Motor neuron (in vitro differentiated cells): ENCODE results near the gene ERG28. TPM values are rescaled to one million over a fixed set of nuclear protein-coding genes. Genes with fewer than 3 reads are reported as not detected.
"Not testable (repeated sequence)": the region's sequence is repeated elsewhere in the genome, so short reads cannot be mapped to it uniquely, and the experiment has no call there.

ENCODE experiments used
- ATAC-seq, 8 experiments: fragments of 200-7000 bp; cut with Tn5 transposase; replicated peaks in 6 of 8; 2 replicates each; pipeline ENCODE4 v1.8.0; 2021; ENCODE audit warnings: mild to moderate bottlenecking in 8 of 8, moderate library complexity in 8 of 8
- H3K27ac ChIP-seq, 2 donors: fragments of 250-450 bp; sonication (Bioruptor Pico); 2 replicates each; pipeline ENCODE4 v1.9.0; 2021; ENCODE audit warnings: antibody characterized with exemption in 2 of 2, mild to moderate bottlenecking in 2 of 2, moderate library complexity in 1 of 2
- H3K4me1 ChIP-seq, 2 donors: fragments of 250-450 bp; sonication (Bioruptor Pico); replicated peaks in 1 of 2; 2 replicates each; pipeline ENCODE4 v1.6.1; 2021; ENCODE audit warnings: antibody characterized with exemption in 2 of 2, mild to moderate bottlenecking in 2 of 2, moderate library complexity in 1 of 2
- H3K4me3 ChIP-seq, 5 donors: fragments of 250-450 bp; sonication (Bioruptor Pico); 2 replicates each; pipeline ENCODE4 v1.9.0; 2021; ENCODE audit warnings: antibody characterized with exemption in 5 of 5, mild to moderate bottlenecking in 5 of 5, moderate library complexity in 4 of 5
- WGBS, 10 experiments: fragments of 450-650 bp; shearing (Covaris generic); methylation state at CpG; one replicate each; pipeline ENCODE4 v1.0.0; 2022; 5-methylcytosine and 5-hydroxymethylcytosine counted together
- in situ Hi-C, 9 experiments: fragments of 400-800 bp; cut with MboI; loops; one replicate each; pipeline ENCODE4 v1.15.0; 2021; ENCODE audit warnings: low sequenced_read_pairs in 9 of 9, low pct_unique_long_range_greater_than_20kb in 2 of 9; ENCODE audit not compliant: unreplicated experiment in 9 of 9
- total RNA-seq, 8 experiments: library from RNA; unstranded; fragments of 300-600 nt; gene quantifications; 2 replicates each; pipeline versions ENCODE4 v1.2.3 to v1.2.4, GENCODE V29; 2022

Gene ERG28, protein sequence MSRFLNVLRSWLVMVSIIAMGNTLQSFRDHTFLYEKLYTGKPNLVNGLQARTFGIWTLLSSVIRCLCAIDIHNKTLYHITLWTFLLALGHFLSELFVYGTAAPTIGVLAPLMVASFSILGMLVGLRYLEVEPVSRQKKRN
- total RNA-seq = 10 to 100 TPM; 13.9 to 31.0 (median 20.1) TPM

- 0 to 2% (median 0%) methylated on average over 1 to 16 of the region's 60 CpGs; no CpG with 5 or more reads in 3 of the 10 experiments for WGBS, 10 experiments
- peak; percentile 92 to 96 (median 96) for ATAC-seq
- Histone ChIP-seq H3K27ac (peak within 1 kb of the TSS; percentile 76 to 86), H3K4me1 (peaks cover 7 to 18% of the 10 kb centered on the region in 2 donors), H3K4me3 (peak within 1 kb of the TSS; percentile 59 to 93 (median 61))
- in situ Hi-C loops = no loop called here
These were observed at the start of gene ERG28, which contains the start of gene TTLL5 for GRCh38 chr14:75660630-75661498. Gene ERG28 (minus strand): TSS chr14:75660876. CDS start chr14:75657502, 3,374 bp downstream. Gene TTLL5 (plus strand): TSS chr14:75661246. CDS start chr14:75663150, 1,904 bp downstream.

DNA sequence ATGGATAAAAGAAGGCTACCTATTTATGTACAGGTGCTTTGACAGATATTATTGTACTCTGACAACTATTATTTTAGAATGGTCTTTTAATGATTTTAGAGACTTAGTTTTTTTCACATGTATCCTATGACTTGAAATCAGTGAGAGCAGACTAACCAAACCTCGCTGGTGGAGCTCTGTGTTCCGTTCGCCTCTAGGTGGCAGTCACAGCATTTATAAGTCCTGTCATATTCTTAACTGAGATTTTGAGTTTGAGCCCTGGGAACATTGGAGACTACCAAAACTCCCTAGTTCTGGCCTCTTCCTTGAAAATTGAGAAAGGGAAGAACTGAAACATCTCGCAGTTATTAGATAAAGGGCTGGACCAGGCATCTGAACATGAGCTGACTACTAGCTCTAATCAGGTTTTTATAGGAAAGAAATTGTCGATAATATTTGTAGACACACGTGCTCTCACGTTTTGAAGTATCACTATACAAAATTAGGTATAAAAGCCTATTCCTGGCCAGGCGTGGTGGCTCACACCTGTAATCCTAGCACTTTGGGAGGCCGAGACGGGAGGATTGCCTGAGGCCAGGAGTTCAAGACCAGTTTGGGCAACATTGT lies 48.6 kb upstream of the ERG28 start:
- in situ Hi-C loops = loop anchor here in 4 of 9 experiments (25.0 kb wide), 2 partner anchors 253 to 278 kb away; partner anchors contain the start of genes IFT43 (in 3 of the 4) and TGFB3 (in 3 of the 4)
- Histone ChIP-seq H3K4me3 (no peak overlapping the region), H3K27ac (no peak overlapping the region), H3K4me1 (peaks cover 0 to 5% of the 10 kb centered on the region in 2 donors)
- peak; percentile 26 to 90 (median 56) for ATAC-seq
- WGBS, 10 experiments = 5 to 81% (median 60%) methylated on average over 3 to 10 of the region's 10 CpGs

- H3K4me1 ChIP-seq = no peaks in the 10 kb centered on the region
- ATAC-seq = peak in 3 of 8 experiments; percentile 13 to 45 (median 22)
- H3K4me3 ChIP-seq = no peak overlapping the region
- in situ Hi-C loops = loop anchor here in 4 of 9 experiments (25.0 kb wide), 2 partner anchors 257 to 282 kb away; partner anchors contain the start of genes IFT43 (in 3 of the 4) and TGFB3 (in 3 of the 4)
- WGBS, 10 experiments = 5 to 100% (median 85%) methylated on average over 1 to 3 of the region's 3 CpGs; no CpG with 5 or more reads in 3 of the 10 experiments
- no peak overlapping the region for H3K27ac ChIP-seq
These were observed 44.3 kb upstream of the ERG28 start for GRCh38 chr14:75705014-75705413.

DNA sequence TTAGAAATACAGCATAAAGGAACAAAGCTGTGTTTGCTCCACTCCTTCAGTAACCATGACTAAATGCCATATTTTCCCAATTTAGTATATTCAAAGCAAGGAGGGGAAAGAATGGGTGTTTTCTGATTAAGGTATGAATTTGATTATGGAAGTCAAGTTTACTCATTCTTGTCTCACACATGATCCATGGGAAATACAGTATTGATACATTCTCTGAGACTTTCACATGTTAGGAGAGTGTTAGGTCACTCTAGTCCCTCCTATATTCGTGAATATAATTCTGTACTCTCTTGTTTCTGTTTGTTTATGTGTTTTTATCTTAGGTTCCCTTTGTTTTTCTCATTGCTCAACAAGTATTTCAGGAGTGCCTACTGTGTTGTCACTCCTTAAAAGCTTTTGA lies 42.8 kb upstream of the ERG28 start:
- Histone ChIP-seq H3K27ac (no peak overlapping the region), H3K4me1 (no peaks in the 10 kb centered on the region), H3K4me3 (no peak overlapping the region)
- ATAC-seq = peak in 3 of 8 experiments; percentile 67 to 89 (median 87)
- WGBS, 10 experiments = 0 to 88% (median 60%) methylated on average over 1 of the region's 1 CpG; no CpG with 5 or more reads in 3 of the 10 experiments
- in situ Hi-C loops = loop anchor here in 4 of 9 experiments (25.0 kb wide), 2 partner anchors 259 to 284 kb away; partner anchors contain the start of genes IFT43 (in 3 of the 4) and TGFB3 (in 3 of the 4)

DNA sequence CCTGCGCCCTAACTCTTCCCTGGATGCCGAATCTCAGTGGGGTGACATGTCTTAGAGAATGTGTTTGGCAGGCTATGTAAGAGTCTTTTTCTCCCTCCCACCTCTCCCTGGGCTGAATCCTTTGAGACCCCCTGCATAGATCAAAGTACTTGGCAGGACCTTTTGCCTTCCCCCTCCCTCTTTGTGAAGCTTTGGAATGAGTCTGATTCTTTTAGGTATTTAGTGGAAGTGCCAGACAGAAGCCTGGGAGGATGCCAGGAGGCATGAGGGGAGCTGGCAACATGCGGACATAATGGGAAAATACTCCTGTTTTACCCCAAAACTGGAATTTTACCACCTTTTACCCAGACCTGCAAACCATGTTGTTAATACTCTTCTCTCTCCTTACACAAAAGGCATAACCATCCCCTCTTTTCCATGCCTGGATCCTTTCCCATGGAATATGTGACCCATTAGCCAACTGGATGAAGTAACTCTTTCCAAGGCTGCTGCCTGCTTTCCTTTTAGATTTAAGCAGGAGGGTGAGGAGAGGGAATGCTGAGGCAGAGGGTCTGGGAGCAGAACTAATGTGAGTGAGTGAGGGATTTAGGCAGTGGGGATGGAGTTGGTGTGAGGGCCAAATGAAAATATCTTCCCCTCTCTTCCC lies 42.1 kb upstream of the ERG28 start:
- H3K4me1 ChIP-seq = no peaks in the 10 kb centered on the region
- in situ Hi-C loops = loop anchor here in 4 of 9 experiments (25.0 kb wide), 2 partner anchors 260 to 285 kb away; partner anchors contain the start of genes IFT43 (in 3 of the 4) and TGFB3 (in 3 of the 4)
- no peak overlapping the region for H3K4me3 ChIP-seq
- H3K27ac ChIP-seq = no peak overlapping the region
- whole genome bisulfite sequencing, 10 experiments = 40 to 100% (median 82%) methylated on average over 1 to 3 of the region's 3 CpGs; no CpG with 5 or more reads in 3 of the 10 experiments
- ATAC-seq = no peak

DNA sequence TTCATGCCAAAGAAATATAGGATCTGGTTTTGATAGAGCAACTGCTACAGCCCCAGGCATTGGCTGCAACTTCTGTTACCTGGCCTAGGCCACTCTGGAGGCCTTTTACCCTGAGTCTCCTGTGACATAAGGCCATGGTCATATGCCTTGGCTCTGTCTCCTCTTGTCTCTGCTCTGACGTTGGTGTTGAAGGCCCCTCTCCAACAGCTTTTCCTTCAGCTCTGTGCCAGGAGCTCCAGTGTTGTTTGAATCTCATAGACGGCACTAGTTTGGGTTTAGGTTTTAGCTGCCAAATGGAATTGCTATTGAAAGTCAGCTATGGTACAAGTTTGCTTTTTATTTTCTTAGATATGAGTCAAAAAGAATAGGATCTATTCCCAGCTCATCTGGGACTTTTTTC lies 41.4 kb upstream of the ERG28 start:
- ATAC-seq = no peak
- Histone ChIP-seq H3K4me3 (no peak overlapping the region), H3K27ac (no peak overlapping the region), H3K4me1 (no peaks in the 10 kb centered on the region)
- in situ Hi-C loops = loop anchor here in 4 of 9 experiments (25.0 kb wide), 2 partner anchors 260 to 285 kb away; partner anchors contain the start of genes IFT43 (in 3 of the 4) and TGFB3 (in 3 of the 4)
- 14 to 100% (median 75%) methylated on average over 1 to 2 of the region's 2 CpGs; no CpG with 5 or more reads in 2 of the 10 experiments for WGBS, 10 experiments

DNA sequence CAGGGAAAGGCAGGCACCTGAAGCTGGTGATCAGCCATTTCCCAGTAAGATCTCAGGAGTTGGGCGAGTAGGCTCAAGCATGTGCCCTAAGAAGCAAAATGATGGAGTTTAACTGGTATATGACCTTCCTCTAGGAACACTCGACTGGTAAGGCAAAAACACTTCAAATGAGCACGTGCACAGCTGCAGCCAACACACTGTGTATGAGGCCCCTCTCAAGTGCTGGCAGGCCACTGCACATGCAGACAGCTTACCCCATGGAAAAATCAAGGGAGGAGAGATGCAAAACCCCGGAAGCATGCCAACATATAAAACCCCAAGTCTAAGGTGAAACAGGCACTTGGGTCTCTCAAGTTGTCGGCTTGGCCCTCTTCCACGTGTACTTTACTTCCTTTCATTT lies 39.6 kb upstream of the ERG28 start:
- Histone ChIP-seq H3K27ac (no peak overlapping the region), H3K4me1 (no peaks in the 10 kb centered on the region), H3K4me3 (no peak overlapping the region)
- ATAC-seq = no peak
- WGBS, 10 experiments = 70 to 100% (median 94%) methylated on average over 1 to 4 of the region's 6 CpGs; no CpG with 5 or more reads in 3 of the 10 experiments
- in situ Hi-C loops = loop anchor here in 4 of 9 experiments (25.0 kb wide), 2 partner anchors 262 to 287 kb away; partner anchors contain the start of genes IFT43 (in 3 of the 4) and TGFB3 (in 3 of the 4)

DNA sequence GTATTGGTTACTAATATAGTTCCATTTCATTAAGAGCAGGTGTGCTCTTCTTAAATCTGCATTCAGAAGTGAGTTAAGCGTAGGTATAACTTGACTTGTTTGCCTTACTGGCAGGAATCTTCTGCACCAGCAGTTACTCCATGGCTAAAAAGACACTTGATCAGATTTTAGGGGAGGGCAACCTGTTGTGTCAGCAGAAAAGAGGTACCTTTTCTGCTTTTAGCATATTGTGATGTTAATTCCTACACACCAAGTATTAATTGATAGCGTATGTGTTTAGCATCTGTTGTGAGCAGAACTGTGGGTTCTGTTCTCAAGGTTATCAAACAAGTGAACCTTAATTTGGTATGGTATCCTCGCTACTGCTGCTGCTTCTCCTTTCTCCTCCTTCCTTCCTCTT lies 38.7 kb upstream of the ERG28 start:
- H3K27ac ChIP-seq = no peak overlapping the region
- WGBS, 10 experiments = 84 to 100% (median 97%) methylated on average over 1 to 3 of the region's 3 CpGs

DNA sequence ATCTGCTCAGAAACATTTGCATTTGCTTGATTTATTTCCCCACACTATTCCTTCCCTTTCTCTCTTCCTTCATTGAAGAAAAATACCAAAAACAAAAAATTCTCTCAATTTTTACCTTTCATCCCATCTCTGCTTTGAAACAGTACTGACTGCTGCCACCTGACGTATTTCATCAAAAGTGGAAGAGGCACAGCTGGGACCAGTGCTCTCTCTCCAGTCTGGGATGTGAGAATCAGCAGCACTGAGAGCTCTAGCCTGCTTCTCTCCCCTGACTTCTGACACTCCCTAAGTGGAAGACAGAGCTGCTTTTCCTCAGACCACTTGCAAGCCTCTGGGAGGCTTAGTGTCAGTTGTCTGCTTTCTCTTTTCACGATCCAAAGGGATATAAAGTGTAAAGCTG lies 37.2 kb upstream of the ERG28 start:
- no peak for ATAC-seq
- 86 to 100% (median 100%) methylated on average over 1 to 2 of the region's 2 CpGs; no CpG with 5 or more reads in 4 of the 10 experiments for WGBS, 10 experiments
- H3K4me1 ChIP-seq = no peaks in the 10 kb centered on the region
- in situ Hi-C loops = no loop called here
- H3K27ac ChIP-seq = no peak overlapping the region
- H3K4me3 ChIP-seq = no peak overlapping the region

More for the DNA sequence above, 38.7 kb upstream of the ERG28 start:
- in situ Hi-C loops = no loop called here
- Histone ChIP-seq H3K4me1 (no peaks in the 10 kb centered on the region), H3K4me3 (no peak overlapping the region)
- no peak for ATAC-seq

DNA sequence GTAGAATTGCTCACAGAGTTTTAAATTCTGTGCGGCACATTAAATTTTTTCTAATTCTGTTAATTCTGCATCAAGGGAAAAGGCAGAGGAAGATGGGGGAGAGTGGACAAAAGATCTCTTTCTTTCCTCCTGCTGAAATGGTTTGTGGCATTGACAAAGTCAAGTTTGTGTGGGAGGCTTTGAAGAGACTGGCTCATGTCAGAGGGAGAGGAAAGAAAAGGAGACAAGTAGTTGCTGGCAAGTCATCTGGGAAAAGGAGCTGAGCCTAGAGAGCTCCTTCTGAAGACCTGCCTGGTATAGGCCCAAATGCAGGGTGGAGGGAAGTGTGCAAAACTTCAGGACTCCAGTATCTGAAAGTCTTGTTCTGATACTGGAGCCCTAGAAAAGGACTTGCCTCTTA lies 36.7 kb upstream of the ERG28 start:
- WGBS, 10 experiments = 91 to 100% (median 100%) methylated on average over 1 of the region's 1 CpG; no CpG with 5 or more reads in 2 of the 10 experiments
- H3K4me1 ChIP-seq = no peaks in the 10 kb centered on the region
- H3K27ac ChIP-seq = no peak overlapping the region
- in situ Hi-C loops = no loop called here
- ATAC-seq = no peak
- H3K4me3 ChIP-seq = no peak overlapping the region

- H3K27ac ChIP-seq, H3K4me3 ChIP-seq, H3K4me1 ChIP-seq, ATAC-seq, in situ Hi-C loops: not testable (repeated sequence)
- WGBS, 10 experiments = 67 to 100% (median 100%) methylated on average over 1 to 5 of the region's 6 CpGs; no CpG with 5 or more reads in 5 of the 10 experiments
These were observed 34.3 kb upstream of the ERG28 start for GRCh38 chr14:75695025-75695424.

DNA sequence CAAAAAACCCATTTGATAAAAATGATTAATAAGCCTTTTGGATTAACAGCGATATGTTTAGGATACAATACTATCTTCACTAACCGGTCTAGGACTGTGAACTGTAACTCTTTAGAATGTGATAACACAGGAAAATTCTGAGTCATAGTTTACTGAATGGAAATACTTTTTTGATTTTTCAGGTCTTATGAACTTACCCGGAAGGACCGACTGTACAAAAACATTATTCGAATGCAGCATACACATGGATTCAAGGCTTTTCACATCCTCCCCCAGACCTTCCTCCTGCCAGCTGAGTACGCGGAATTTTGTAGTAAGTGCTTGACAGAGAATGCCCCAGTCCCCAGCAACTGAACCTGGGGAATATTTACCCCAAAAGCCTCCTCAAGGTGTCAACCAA lies 29.3 kb upstream of the ERG28 start:
- Histone ChIP-seq H3K27ac (no peak overlapping the region), H3K4me1 (no peaks in the 10 kb centered on the region), H3K4me3 (no peak overlapping the region)
- ATAC-seq = no peak
- WGBS, 10 experiments = 87 to 100% (median 95%) methylated on average over 1 to 7 of the region's 7 CpGs; no CpG with 5 or more reads in 1 of the 10 experiments
- in situ Hi-C loops = no loop called here
